ENCODE measurements around the gene ZNF142. TPM values are rescaled to one million over a fixed set of nuclear protein-coding genes. Genes with fewer than 3 reads are reported as not detected.

Gene ZNF142
- total RNA-seq, 1 experiment from 2014 or later, result 23.1 TPM

DNA sequence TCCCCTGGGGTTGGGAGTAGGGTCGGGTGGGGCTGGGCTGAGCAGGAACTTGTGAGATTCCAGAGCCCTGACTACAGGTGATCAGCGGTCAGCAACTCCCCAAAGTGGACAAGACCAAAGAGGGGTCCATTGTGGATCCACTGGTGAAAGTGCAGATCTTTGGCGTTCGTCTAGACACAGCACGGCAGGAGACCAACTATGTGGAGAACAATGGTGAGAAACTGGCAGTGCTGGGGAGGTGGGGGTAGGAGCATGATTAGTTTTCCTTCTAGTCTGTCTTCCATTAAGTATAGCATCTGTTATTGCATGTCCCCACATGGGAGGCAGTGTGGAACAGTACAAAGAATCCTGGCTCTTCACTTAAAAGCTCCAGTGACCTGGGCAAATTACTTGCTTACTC lies 23.7 kb downstream of the ZNF142 start:
- H2AFZ ChIP-seq, result no peak overlapping the region
- H3K36me3 ChIP-seq (ENCODE audit: low read depth), result peaks cover 3% of the 10 kb centered on the region; the same call in 1 of the 2 replicates
- intact Hi-C loops (cut with micrococcal nuclease; ENCODE audit: unreplicated experiment), result no loop called here
- H3K4me2 ChIP-seq, result no peak overlapping the region
- POLR2A ChIA-PET (ENCODE audit: unreplicated experiment), result no interaction called here
- CTCF ChIA-PET, result no interaction called here
- H3F3A ChIP-seq (ENCODE audit: insufficient read depth, low read depth), result peaks cover 12% of the 10 kb centered on the region; the same call in 1 of the 2 replicates
- DNase-seq, result no peak
- TF ChIP-seq EZH2 (IDR thresholded peaks at IDR 0.05; ENCODE audit: low read depth) (no peak), CTCF (conservative IDR thresholded peaks at IDR 0.05) (no peak)
- no peaks in the 10 kb centered on the region for H3K9me3 ChIP-seq (ENCODE audit: insufficient read depth, low read depth)
- H3K4me1 ChIP-seq (replicated peaks; ENCODE audit: insufficient read depth), result peaks cover 10% of the 10 kb centered on the region; the same call in 1 of the 2 replicates
- no peak overlapping the region for H3K4me3 ChIP-seq
- H3K79me2 ChIP-seq (ENCODE audit: low read depth), result no peaks in the 10 kb centered on the region
- H3K9me2 ChIP-seq (ENCODE audit: insufficient read depth), result no peaks in the 10 kb centered on the region
- no peaks in the 10 kb centered on the region for H4K20me1 ChIP-seq (ENCODE audit: insufficient read depth)
- no peak overlapping the region for H3K27ac ChIP-seq
- BruUV-seq (replicated peaks), result no TSS peak
- H3K27me3 ChIP-seq (ENCODE audit: insufficient read depth, low read depth), result no peaks in the 10 kb centered on the region

DNA sequence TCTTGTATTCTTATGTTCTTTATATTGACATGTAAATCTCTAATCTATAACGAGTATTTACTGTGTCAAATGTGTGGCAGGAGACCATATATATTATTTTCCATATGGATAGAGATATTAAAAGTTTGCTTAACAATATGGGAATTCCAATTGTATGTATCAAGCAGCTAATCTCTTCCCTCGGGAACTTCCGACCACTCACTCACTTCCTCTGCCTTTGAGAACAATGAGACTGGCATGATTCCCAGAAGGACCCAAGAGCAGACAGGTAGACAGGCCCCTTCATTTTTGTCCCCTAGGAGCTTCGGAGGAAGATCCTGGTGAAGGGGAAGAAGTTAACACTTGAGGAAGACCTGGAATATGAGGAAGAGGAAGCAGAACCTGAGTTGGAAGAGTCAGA lies 27.6 kb downstream of the ZNF142 start:
- intact Hi-C loops (cut with micrococcal nuclease; ENCODE audit: unreplicated experiment), result no loop called here
- peak overlapping the region; percentile 44 for H3K27ac ChIP-seq
- H3F3A ChIP-seq (ENCODE audit: insufficient read depth, low read depth), result peaks cover 12% of the 10 kb centered on the region; the same call in 1 of the 2 replicates
- no peaks in the 10 kb centered on the region for H3K9me3 ChIP-seq (ENCODE audit: insufficient read depth, low read depth)
- H3K27me3 ChIP-seq (ENCODE audit: insufficient read depth, low read depth), result no peaks in the 10 kb centered on the region
- peaks cover 10% of the 10 kb centered on the region; the same call in 1 of the 2 replicates for H3K4me1 ChIP-seq (replicated peaks; ENCODE audit: insufficient read depth)
- no peak overlapping the region for H2AFZ ChIP-seq
- POLR2A ChIA-PET (ENCODE audit: unreplicated experiment), result no interaction called here
- BruUV-seq (replicated peaks), result no TSS peak
- H3K4me2 ChIP-seq, result peak overlapping the region; percentile 22; the same call in 1 of the 2 replicates
- no peaks in the 10 kb centered on the region for H4K20me1 ChIP-seq (ENCODE audit: insufficient read depth)
- H3K9me2 ChIP-seq (ENCODE audit: insufficient read depth), result no peaks in the 10 kb centered on the region
- TF ChIP-seq EZH2 (IDR thresholded peaks at IDR 0.05; ENCODE audit: low read depth) (no peak), CTCF (conservative IDR thresholded peaks at IDR 0.05) (no peak)
- H3K4me3 ChIP-seq, result no peak overlapping the region
- CTCF ChIA-PET, result no interaction called here
- H3K36me3 ChIP-seq (ENCODE audit: low read depth), result no peaks in the 10 kb centered on the region
- peak in 1 of 2 experiments; percentile 10 for DNase-seq
- H3K79me2 ChIP-seq (ENCODE audit: low read depth), result no peaks in the 10 kb centered on the region

- H2AFZ ChIP-seq, result no peak overlapping the region
- POLR2A ChIA-PET (ENCODE audit: unreplicated experiment), result no interaction called here
- DNase-seq, result no peak
- H3K9me2 ChIP-seq (ENCODE audit: insufficient read depth), result no peaks in the 10 kb centered on the region
- H3K27ac ChIP-seq, result no peak overlapping the region
- CTCF ChIA-PET, result no interaction called here
- H3K4me3 ChIP-seq, result no peak overlapping the region
- H3K9me3 ChIP-seq (ENCODE audit: insufficient read depth, low read depth), result no peaks in the 10 kb centered on the region
- H4K20me1 ChIP-seq (ENCODE audit: insufficient read depth), result no peaks in the 10 kb centered on the region
- intact Hi-C loops (cut with micrococcal nuclease; ENCODE audit: unreplicated experiment), result no loop called here
- H3K27me3 ChIP-seq (ENCODE audit: insufficient read depth, low read depth), result no peaks in the 10 kb centered on the region
- no TSS peak for BruUV-seq (replicated peaks)
- H3K79me2 ChIP-seq (ENCODE audit: low read depth), result no peaks in the 10 kb centered on the region
- H3K36me3 ChIP-seq (ENCODE audit: low read depth), result no peaks in the 10 kb centered on the region
- no peak overlapping the region for H3K4me2 ChIP-seq
- H3F3A ChIP-seq (ENCODE audit: insufficient read depth, low read depth), result peaks cover 12% of the 10 kb centered on the region; the same call in 1 of the 2 replicates
- no peak for TF ChIP-seq CTCF (conservative IDR thresholded peaks at IDR 0.05)
- no peak for TF ChIP-seq EZH2 (IDR thresholded peaks at IDR 0.05; ENCODE audit: low read depth)
- H3K4me1 ChIP-seq (replicated peaks; ENCODE audit: insufficient read depth), result peaks cover 10% of the 10 kb centered on the region; the same call in 1 of the 2 replicates
These were observed 31.5 kb downstream of the ZNF142 start for GRCh38 chr2:218627939-218628338.

Measured in PC-9 (cell line).